Measurements from ENCODE around the gene AK2. TPM values are rescaled to one million over a fixed set of nuclear protein-coding genes. Genes with fewer than 3 reads are reported as not detected.
A peak's percentile ranks its signal among the peaks of the same experiment; 100 is the strongest.
"Not testable (repeated sequence)": the region's sequence is repeated elsewhere in the genome, so short reads cannot be mapped to it uniquely, and the experiment has no call there.

Gene AK2
- total RNA-seq, 1 donor from 2014 or later: 99.8 TPM

DNA sequence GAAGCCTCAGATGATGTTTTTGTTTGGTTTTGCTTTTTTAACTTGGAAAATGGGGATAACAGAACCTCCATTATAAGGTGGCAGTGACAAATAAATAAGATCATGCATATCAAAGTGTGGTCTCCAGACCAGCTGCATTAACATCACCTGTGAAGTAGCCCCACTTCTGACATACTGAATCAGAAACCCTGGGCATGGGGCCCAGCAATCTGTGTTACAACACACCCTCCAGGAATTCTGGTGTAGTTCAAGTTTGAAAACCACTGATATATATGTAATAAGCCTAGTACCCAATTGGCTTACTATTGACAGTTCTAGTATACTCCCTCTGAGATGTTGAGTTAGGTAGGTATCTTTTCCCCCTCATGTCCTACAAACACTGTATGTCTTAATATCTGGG is 48.0 kb downstream of the AK2 start:
- intact Hi-C loops (cut with DNase I): no loop called here
- DNase-seq (ENCODE audit: low spot score): no peak

DNA sequence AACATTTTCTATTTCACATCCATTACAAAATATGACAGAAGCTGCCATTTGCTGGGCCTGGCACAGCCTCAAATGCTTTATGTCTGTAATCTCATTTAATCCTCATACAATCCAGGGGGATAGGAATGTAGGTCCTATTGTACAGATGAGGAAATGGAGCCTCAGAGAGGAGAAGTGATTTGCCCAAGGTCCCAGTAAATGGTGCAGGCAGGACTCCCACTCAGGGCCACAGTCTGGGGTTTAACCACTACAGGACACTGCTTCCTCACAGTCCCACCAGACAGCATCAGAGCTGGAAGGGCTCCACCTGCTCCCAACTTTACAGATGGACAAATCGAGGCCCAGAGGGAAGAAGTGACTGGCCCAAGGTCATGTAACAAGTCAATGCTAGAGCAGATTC is 51.5 kb downstream of the AK2 start:
- intact Hi-C loops (cut with DNase I): no loop called here
- DNase-seq (ENCODE audit: low spot score): no peak

DNA sequence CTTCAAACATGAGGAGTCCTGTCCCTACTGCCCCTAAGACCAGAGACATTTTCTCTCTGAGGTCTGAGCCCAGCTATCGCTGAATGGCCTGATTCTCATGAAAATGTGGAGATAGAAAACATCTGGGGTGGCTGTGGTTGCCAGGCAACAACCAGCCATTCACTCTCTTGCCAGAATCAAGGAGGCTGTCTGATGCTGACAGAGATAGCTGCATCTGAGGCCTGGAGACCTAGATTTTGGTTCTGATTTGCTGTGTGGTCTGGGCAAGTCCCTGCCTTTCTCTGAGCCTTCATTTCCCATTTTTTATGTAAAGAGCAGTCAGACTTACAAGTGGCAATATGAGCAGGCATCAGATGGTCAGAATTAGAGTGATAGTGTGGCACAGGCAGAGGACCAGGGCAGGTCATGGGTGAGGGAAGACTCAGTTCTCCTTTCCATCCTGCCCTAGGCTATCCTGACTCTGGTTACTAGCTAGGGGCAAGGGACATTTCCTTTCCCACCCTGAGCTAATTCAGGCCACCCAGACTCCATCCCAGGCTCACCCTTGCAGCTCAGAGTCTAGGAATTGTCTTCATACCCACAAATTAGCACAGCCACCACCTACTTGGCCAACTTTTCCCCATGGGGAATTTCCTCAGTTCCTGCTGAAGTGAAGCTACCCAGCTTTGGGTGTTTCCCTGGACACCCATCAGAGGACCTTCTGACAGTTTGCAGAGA is 52.1 kb downstream of the AK2 start:
- intact Hi-C loops (cut with DNase I): no loop called here

DNA sequence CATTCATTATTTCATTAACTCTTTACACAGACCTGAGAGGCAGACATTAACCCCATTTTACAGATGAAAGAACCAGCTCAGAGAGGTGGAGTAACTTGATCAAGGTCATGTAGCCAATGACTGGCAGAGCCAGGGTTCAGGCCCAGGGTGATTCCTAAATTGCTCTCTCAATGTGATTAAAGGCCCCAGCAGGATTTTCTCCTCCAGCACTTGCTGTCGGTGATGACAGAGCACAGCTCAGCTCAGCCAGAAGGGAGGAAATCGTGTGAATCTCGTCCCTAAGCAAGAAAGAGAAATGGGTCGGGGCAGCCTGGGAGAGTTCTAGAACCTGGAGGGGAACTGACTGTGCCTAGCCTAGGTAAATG is 52.6 kb downstream of the AK2 start:
- no peak for DNase-seq (ENCODE audit: low spot score)
- intact Hi-C loops (cut with DNase I): no loop called here

More for the DNA sequence above, 52.1 kb downstream of the AK2 start:
- no peak for DNase-seq (ENCODE audit: low spot score)

DNA sequence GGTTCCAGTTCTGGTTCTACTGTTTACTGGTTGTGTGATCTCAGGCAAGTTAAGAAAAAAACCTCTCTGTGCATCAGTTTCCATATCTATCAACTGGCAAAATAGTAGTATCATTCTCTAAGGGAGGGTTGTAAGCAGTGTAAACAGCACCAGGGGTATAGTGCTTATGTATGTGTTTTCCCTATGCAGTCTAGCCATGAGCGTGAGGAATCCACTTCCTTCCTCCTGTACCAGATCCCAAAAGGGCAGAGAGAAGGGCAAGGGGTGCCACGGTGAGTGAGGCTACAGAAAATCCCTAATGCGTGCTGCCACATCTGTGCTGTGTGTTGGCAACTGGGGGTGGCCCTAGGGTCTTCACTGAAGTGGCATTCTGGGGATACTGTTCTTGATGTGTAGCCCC is 53.7 kb downstream of the AK2 start:
- intact Hi-C loops (cut with DNase I): no loop called here
- no peak for DNase-seq (ENCODE audit: low spot score)

DNA sequence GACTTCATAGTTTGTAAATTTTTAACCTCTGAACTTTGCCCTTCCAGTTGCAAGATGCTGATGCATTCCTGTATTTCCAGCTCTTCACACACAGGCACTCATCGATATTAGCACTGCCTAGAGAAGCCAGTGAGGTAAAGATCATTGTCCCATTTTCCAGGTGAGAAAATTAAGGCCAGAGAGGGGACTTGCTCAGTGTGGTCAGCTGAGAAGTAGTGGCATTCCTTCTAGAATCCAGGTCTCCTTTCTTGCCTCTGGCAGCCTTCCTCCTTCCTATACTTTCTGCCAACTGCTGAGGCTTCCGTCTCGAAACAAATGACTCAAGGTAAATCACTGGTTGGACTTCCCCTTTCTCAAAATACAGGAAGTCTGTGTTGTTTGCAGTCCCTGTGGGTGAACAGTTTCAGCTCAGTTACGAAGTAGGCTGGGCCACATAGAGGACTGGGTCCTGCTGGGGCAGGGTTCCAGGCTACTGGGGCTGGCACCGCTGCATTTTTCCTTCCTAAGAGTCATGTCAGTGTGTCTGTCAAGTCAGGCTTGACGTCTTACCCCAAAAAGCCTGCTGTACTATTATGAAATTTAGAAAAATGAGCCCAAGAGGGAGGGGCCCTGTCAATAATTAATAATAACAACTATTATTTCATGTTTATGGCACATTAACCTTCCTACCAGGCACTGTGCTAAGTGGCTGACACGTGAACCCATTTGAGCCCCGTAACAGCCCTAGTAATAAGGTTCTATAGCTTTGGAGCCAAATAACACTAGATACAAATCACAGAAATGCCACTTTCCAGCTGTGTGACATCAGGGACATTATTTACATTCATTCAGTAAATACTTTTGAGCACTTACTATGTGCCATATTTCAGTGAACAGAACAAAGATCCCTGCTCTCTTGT is 55.4 kb downstream of the AK2 start:
- intact Hi-C loops (cut with DNase I): no loop called here
- DNase-seq (ENCODE audit: low spot score): no peak

DNA sequence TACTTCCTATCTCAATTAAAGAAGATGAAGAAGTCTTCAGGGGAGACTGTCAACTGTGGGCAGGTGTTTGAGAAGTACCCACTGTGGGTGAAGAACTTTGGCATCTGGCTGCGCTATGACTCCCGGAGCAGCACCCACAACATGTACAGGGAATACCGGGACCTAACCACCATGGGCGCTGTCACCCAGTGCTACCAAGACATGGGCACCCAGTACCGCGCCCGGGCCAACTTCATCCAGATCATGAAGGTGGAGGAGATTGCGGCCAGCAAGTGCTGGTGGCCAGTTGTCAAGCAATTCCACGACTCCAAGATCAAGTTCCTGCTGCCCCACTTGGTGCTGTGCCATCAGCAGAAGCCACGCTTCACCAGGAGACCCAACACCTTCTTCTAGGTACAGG is 56.6 kb downstream of the AK2 start:
- DNase-seq (ENCODE audit: low spot score): no peak
- intact Hi-C loops (cut with DNase I): no loop called here

DNA sequence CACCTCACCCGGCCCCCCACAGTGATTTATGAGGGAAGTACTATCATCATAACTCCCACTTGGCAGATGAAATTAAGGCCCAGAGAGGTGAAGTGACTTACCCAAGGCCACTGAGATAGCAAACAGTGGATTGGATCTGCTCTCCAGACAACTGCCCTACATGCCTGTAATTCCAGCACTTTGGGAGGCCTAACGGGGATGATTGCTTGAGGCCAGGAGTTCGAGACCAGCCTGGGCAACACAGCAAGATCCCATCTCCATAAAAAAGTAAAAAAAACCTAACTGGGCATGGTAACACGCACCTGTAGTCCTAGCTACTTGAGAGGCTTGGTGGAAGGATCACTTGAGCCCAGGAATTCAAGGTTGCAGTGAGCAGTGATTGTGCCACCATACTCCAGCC is 57.8 kb downstream of the AK2 start:
- intact Hi-C loops (cut with DNase I): no loop called here
- DNase-seq (ENCODE audit: low spot score): no peak

DNA sequence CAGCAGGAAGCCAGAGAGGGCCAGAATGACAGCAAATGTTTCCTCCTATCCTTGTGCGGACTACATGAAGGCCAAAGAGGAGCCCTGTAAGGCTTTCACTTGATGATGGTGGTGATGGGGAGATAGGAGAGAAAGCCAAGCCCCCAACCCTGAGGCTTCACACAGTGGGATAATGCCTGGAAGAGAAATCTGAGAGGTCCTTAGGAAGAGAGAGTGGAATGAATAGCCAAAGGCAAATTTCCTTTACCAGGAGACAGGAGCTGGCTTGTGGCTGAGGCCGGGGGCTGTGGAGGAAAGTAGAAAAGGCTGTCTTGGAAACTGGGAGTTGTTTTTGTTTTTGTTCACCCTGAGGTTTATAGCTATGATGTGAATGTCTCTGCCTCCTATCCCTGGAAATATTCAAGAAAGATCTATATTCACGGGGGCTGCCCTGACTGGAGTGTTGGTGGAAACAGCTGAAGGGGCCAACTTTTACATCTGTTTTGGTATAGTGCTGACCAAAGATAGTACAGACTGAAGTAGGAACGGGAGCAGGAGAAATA is 59.1 kb downstream of the AK2 start:
- no peak for DNase-seq (ENCODE audit: low spot score)
- intact Hi-C loops (cut with DNase I): no loop called here

DNA sequence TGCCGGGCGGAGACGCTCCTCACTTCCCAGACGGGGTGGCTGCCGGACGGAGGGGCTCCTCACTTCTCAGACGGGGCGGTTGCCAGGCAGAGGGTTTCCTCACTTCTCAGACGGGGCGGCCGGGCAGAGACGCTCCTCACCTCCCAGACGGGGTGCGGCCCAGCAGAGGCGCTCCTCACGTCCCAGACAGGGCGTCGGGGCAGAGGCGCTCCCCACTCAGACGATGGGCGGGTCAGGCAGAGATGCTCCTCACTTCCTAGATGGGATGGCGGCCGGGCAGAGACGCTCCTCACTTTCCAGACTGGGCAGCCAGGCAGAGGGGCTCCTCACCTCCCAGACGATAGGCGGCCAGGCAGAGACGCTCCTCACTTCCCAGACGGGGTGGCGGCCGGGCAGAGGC is 61.6 kb downstream of the AK2 start:
- intact Hi-C loops (cut with DNase I); DNase-seq (ENCODE audit: low spot score): not testable (repeated sequence)

DNA sequence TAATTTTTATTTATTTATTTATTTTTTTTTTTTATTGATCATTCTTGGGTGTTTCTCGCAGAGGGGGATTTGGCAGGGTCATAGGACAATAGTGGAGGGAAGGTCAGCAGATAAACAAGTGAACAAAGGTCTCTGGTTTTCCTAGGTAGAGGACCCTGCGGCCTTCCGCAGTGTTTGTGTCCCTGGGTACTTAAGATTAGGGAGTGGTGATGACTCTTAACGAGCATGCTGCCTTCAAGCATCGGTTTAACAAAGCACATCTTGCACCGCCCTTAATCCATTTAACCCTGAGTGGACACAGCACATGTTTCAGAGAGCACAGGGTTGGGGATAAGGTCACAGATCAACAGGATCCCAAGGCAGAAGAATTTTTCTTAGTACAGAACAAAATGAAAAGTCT is 63.2 kb downstream of the AK2 start:
- intact Hi-C loops (cut with DNase I); DNase-seq (ENCODE audit: low spot score): not testable (repeated sequence)

DNA sequence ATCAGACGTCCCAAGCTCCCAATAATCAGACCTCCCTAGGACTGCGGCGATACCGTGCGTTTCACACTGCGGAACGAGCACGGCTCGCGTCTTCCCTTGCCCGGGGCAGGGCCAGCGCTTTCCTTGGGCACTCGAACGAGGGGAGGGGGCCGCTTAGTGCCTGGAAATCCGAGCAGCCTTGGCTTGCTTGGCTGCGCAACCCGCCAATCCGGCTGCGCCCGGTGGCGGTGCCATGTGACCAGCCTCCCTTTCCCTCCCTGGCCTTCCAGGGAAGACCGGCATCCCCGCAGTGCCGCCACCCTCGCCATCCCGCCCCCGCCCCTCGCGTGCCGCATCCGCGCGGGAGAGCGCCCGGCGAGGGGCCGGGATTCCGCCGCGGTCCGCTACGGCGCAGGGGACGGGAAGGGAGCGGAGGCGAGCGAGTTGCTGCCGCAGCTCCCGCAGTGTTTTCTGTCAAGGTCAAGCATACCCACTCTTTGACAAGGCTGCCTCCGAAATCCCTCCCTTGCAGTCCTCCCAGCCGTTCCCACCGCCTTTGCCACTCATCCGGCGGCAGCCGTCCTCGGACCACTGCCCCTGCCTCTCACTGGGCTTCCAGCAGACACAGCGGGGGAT is 63.8 kb downstream of the AK2 start:
- DNase-seq (ENCODE audit: low spot score): no peak
- intact Hi-C loops (cut with DNase I): no loop called here

DNA sequence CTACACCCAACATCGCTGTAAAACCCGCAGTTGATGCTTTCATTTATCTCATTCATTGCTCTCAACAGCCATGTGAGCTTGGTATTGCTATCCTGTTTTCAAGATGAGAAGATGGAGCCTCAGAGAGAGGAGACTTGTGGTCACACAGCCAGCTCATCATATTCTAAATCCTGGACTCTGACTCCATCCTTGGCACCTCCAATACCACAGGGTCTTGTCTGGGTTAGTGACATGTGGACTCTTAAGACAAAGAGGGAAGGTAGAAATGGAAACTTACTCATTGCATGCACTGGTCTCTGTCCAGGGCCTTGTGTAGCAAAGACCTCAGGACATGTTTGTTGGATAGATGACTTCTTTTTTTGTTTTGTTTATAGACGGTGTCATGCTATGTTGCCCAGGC is 65.1 kb downstream of the AK2 start:
- DNase-seq (ENCODE audit: low spot score): no peak
- intact Hi-C loops (cut with DNase I): no loop called here

DNA sequence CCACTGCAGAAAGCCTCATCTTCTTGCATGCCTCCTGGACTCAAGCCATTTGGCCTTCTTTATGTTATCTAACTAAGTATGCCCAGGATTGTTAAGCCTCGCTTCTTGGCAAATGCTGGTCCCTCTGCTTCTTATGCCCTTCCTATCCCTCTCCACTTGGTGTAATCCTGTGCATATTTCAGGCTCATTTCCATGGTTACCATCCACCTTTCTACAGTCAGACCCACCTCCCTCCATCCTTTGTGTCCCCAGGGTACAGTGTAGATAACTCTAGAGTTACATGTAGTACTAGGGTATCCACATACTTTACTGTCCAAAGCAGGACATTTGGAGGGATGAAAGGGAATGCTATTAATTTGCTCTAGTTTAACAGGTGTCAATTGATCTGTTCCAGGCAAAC is 65.5 kb downstream of the AK2 start:
- intact Hi-C loops (cut with DNase I): no loop called here
- no peak for DNase-seq (ENCODE audit: low spot score)

DNA sequence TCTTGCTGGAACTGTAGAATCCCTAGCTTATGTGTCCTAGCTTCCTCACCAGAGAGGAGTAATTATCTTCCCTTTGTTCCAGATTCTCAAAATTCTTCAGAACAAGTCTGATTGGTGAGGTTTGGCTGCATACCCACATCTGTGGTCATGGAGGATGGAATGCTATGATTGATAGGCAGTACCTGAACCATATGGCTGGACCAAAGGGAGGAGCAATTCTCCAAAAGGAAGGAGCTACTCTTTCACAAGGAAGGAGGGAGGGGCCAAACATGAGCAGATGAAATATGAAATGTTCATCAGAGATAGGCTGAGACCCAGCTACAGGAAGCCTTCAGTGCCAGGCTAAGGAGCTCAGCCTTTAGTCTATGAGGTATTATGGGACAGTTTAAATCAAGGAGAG is 67.1 kb downstream of the AK2 start:
- intact Hi-C loops (cut with DNase I): no loop called here
- DNase-seq (ENCODE audit: low spot score): no peak

DNA sequence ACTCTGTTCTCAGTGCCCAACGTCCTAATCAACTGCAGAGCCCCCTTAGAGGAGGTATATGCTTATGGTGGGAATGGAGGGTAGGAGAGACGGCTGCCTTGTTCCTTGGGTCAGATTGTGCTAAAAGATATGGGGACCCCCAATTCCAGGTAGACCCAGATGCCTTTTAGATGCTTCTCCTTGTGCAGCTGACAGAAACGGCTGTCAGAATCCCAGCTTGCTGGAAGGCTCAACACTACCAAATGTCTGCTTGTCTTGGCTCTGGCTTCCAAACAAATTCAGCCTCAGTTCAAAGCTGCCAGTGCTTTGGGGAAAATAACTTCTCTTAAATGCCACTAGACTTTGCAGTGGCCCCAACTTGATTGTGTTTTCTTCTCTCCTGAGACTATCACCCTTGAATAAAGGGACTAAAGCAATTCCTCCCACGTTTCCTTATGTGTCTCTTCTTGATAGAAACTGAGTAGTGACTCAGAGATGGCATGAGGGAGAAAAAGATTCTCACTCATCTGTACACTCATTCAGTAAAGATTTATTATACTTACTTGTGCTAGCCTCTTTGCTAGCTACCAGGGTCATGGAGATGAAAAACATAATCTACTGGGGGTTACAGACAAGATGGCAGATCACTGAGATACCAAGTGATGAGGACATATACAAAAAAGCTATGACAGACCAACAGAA is 68.7 kb downstream of the AK2 start:
- intact Hi-C loops (cut with DNase I): no loop called here
- DNase-seq (ENCODE audit: low spot score): no peak

DNA sequence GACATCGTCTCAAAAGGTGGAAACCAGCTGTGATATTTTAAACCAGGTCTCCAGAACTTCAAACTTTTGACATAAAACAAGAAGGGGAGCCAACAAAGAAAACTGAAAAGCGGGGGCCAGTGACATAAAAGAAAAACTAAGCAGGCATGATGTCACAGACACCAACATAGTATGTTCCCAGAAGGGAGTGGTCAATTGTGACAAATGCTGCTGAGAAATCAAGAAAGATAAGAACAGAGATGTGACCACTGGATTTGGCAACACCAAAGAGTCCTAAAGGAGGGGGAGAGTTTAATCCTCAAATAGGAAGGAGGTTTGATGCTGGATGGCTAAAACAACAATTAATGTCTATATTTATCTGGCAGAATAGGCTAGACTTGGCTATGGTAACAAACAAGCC is 69.8 kb downstream of the AK2 start:
- no peak for DNase-seq (ENCODE audit: low spot score)
- intact Hi-C loops (cut with DNase I): no loop called here

DNA sequence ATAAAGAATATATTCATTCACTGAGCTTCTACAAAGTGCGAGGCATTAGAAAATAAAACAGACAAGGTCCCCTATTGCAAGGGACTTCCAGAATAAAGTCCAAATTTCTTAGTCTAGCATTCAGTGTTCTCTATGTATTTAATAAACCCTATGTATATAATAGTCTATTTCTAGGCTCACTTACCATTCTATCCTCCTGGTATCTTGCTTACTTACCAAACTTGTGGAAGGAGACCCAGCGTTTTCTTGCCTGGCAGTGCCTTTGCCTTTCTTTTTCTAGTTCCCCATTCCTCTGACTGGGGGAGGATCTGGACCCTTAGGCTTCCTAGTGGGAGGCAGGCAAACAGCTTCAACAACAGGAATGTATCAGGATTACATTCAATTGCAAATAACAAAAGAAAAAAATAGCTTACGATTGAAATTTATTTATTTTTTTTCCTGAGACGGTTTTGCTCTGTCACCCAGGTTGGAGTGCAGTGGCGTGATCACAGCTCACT is 71.4 kb downstream of the AK2 start:
- intact Hi-C loops (cut with DNase I): loop anchor here (2.0 kb wide), 1 partner anchor 42 kb away; no protein-coding TSS in a partner anchor
- no peak for DNase-seq (ENCODE audit: low spot score)

DNA sequence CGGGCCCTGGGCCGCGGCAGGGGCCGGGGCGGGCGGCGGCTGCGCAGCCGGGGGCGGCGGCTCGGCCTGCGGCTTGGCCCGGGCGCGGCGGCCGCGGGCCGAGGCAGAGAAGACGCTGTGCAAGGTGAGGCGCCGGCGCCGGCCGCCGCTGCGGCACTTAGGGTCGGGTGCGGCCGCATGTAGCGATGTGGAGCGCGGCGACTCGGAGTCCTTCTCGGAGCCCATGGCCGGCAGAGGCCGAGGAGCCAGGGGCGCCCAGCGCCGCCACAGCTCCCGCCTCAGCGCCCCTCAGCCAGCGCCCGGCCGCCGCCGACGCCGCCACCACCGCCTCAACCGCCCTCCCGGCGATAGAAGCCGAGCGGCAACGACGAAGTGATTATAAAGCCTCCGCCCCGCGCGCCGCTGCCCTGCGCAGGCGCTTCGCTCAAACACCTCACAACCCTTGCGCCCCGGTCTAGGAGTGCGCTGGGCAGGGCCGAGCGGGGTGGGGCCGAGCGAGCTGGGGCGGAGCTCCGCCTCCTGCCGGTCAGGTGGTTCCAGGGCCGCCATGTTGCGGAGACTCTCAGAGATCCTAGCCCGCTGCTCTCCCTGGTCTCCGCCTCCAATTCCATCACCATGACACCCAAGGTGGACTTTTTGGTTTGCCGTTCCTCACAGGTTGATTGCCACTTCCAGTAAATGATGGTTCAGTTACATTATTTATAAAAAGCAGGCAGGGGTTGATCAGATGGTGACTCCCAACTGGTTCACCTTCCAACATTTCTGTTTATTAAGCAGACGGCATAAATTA is 72.0 kb downstream of the AK2 start, which contains the start of gene RNF19B:
TSS of gene RNF19B (minus strand) at position 349 of the 790 bp plus-strand sequence. CDS start at position 225, 124 bp downstream.
- intact Hi-C loops (cut with DNase I): loop anchor here (2.0 kb wide), 1 partner anchor 42 kb away; no protein-coding TSS in a partner anchor
- DNase-seq (ENCODE audit: low spot score): peak; percentile 98
